ENCODE data around the gene C20orf202.

C20orf202 gene

DNA sequence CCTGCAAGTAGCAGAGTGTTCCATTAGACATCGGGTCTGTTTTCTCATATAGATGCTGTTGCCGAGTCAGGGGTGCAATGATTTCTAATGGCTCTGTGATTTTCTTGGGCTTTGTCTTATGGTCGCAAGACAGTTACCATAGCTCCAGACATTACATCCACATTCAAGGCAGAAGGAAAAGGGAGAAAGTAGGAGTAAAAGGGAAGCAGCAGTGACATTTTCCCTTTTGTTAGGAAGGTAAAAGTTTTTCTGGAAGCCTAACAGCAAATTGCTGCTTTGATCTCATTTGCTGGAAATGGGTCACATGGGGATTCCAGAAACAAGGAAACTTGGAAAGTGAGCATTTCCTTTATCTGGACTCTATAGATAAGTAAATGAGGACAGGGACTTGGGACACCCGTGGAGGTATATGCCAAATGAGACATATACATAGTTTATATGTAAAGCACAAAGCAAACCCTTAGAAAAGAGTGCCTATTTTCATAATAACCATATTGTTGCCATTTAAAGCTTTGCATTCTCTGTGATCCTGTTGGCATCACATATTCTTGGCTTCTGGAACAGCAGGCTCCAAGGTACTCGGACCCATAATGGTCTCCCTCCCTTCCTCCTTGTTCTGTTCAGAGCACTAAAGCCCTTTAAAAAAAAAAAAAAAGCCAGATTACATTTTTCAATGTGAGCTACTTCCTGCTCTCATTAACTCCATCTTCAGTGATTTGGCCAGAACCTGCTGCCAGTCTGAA, at the start of gene C20orf202:
Gene C20orf202, plus strand, starts transcription at position 693 of the 743 bp plus-strand sequence. CDS start 132 bp downstream, outside the sequence.
- DNase-seq (ENCODE audit: low read depth in 2 of 3, low spot score in 2 of 3), result no peak

DNA sequence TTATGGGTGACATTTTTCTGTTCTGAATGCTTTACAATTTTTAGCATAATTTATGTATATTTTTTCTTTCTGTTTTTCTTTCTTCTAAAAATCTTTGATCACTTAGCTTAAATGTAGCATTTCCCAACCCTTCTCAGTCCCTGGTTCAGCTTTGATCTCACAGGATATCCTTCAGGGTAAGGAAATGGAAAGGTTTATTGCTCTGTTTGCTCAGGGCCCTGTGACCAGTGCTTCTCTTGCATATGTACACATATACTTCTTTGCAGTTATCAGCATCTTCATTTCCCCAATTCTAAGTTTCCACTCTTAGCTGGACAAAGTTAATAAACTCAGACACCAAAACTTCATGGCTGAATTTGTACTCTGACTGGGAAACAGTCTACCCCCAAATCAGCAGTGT, 49.0 kb upstream of the C20orf202 start:
- no peak for DNase-seq (ENCODE audit: low read depth in 2 of 3, low spot score in 2 of 3)

DNA sequence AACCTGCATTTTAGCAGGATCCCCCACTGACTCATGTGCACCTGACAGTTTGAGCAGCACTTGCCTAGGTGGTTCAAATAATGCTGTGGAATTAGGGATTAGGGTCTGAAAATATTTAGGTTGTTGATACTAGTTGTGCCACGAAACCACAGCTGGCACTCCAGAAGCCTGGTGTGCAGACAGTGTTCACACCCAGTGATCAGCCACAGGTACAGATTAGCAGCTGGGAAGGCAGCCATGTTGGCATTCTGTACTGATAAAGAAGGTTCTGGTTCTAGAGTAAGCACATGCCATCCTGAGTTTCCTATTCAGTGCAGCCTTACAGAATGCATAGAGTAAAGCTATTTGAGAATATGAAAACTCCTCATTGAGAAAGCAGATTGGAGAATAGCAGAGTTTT, 48.6 kb upstream of the C20orf202 start:
- no peak for DNase-seq (ENCODE audit: low read depth in 2 of 3, low spot score in 2 of 3)

DNA sequence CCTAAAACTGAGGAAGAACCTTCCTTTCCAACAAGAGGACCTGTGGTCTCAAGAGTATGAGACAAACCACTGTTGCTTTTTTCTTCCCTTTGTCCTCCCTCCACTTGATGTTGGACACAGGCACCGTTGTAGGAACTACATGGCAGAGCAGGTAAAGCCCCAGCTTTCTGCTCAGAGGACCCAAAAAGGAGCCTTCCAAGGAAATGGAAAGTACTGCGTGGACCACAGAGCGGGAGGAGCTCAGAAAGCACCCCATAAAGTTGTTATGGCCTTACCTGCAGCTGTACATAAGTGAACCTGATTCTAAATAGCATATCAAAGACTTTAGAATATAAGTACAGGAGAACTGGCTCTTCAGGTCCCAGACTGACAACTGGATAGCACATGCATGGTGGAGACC, 47.9 kb upstream of the C20orf202 start:
- DNase-seq (ENCODE audit: low read depth in 2 of 3, low spot score in 2 of 3), result no peak

DNA sequence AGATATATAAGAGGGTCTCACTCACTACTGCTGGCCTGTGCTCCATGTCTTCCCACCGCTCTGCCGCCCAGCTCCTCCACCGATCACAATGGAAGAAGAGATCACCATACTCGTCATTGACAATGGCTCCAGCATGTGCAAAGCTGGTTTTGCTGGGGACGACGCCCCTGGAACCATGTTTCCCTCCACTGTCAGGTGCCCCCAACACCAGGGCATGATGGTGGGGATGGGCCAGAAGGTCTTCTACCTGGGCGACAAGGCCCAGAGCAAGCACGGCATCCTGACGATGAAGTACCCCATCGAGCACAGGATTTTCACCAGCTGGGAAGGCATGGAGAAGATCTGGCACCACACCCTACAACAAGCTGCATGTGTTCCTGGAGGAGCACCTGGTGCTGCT, 42.8 kb upstream of the C20orf202 start:
- DNase-seq (ENCODE audit: low read depth in 2 of 3, low spot score in 2 of 3), result no peak

DNA sequence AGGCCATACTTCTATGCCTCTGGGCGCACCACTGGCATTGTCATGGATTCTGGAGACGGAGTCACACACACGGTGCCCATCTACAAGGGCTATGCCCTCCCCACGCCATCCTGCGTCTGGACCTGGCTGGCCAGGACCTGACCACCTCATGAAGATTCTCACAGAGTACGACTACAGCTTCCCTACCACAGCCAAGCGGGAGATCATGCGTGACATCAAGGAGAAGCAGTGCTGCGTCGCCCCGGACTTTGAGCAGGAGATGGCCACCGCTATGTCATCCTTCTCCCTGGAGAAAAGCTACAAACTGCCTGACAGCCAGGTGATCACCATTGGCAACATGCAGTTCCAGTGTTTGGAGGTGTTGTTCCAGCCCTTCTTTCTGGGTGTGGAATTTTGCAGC, 42.3 kb upstream of the C20orf202 start:
- DNase-seq (ENCODE audit: low read depth in 2 of 3, low spot score in 2 of 3), result no peak

DNA sequence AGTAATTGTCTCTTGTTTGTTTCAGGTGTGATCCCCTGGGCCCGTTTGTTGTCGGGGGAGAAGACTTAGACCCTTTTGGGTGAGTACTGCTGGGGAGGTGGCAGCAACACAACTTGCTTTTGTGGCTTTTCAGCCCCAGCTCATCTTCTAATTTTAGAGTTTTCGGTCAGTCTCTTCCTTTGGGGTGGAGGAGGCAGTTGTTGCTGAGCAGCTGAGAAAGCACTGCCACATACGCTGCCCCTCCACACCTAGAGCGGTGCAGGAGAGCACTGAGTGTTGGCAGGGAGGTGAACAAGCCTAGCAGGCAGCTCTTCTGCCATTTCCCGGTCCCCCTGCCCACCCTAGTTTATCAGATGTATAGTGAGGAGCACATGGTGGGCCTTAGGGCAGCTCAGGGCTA, 40.1 kb upstream of the C20orf202 start:
- DNase-seq (ENCODE audit: low read depth in 2 of 3, low spot score in 2 of 3), result no peak

DNA sequence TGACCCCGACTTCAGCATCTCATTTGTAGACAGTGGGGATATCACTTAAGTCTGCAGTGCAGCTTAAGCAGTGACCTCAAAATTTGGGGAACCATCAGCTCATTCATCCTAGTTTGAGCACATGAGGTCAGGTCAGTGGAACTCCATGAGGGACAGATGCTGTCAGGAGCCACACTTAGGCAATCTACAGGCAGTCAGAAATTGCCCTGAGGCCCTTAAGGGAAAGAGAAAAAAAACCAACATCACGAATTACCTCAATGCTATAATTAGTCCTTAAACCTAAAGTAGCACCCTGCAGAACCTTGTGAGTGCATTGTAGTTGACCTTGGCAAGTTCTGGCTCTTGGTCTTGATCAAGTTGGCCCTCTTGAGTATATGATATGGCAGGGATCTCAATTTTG, 39.6 kb upstream of the C20orf202 start:
- no peak for DNase-seq (ENCODE audit: low read depth in 2 of 3, low spot score in 2 of 3)

DNA sequence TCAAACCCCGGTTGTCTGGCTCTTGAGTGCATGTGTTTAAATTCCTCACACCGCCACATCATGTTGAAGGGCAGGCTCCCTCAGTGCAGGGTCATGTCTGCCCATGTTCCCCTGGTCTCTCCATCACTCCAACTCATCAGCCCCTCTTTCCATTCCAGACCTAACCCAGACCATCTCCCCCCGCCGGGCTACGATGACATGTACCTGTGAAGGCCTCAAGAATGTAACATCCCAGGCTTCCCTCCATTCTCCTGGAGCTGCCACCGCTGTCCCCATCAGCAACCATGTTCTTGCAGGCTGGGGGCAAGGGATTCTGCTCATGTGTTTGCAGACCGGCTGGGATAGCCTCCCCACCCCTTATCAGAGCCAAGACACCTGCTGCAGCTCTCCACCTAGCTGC, 38.4 kb upstream of the C20orf202 start:
- no peak for DNase-seq (ENCODE audit: low read depth in 2 of 3, low spot score in 2 of 3)

DNA sequence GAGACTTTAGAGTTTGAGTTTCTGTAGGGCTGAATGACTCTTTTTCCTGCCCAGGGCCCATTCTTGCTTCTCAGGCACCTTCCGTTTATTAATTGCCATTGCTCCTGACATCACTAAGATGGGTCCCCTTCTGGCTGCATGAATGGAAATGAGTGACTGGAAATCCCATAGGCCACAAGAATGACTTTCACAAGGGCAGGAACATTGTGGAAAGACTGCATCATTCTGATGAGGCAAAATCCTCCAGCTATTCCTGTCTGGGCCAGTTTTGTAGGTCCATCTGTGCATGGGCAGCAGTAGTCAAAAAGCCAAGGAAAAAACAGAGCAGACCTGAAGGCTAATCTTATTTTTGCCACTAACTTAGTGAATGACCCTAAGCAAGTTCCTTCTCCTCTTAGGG, 37.7 kb upstream of the C20orf202 start:
- DNase-seq (ENCODE audit: low read depth in 2 of 3, low spot score in 2 of 3), result no peak

DNA sequence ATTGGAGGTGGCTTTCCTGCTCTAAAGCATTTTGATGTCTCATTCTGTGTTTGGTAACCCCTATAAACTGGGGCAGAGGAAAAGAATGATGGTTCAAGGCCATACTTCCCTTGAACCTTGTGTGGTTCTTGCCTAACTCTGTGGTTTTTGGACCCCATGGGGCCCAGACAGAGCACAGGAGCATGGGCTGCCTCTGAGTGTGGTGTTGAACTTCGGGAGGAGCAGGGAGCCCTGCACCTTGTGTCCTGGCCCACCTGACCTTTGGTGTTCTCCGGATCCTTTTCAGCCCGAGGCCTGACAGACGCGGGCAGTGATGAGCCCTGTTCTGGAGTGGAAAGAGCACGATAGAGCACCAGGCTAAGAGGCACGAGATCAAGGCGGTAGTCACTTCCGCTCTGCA, 37.3 kb upstream of the C20orf202 start:
- DNase-seq (ENCODE audit: low read depth in 2 of 3, low spot score in 2 of 3), result no peak

DNA sequence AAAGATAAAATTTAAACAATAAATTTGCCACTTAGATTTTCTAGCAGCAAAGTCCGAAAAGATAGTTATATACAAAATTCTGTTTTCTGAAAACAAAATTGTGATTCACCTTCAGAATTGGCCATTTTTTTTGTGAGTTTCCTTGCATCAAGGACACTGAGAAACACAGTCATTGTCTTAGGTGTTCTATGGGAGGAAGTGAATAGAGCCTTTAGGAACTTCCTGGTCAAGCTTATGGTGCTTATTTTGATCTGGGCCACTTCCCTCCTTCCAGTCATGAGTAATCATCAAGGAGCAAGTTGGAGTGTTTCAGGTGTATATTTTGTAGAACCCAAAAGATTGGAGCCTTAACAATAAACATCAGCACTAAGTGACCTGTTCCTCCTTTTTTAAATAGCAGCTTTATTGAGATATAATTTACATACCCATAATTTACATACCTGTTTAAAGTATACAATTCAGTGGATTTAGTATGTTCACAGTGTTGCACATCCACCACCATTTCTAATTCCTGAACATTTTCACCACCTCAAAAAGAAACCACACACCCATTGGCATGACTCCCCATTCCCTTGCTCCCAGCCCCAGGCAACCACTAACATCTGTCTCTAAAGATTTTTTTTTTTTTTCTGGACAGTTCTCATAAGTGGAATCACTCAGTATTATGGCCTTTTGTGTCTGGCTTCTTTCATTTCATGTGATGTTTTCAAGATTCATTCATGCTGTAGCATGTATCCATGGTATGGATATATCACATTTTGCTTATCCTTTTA, 36.1 kb upstream of the C20orf202 start:
- no peak for DNase-seq (ENCODE audit: low read depth in 2 of 3, low spot score in 2 of 3)

DNA sequence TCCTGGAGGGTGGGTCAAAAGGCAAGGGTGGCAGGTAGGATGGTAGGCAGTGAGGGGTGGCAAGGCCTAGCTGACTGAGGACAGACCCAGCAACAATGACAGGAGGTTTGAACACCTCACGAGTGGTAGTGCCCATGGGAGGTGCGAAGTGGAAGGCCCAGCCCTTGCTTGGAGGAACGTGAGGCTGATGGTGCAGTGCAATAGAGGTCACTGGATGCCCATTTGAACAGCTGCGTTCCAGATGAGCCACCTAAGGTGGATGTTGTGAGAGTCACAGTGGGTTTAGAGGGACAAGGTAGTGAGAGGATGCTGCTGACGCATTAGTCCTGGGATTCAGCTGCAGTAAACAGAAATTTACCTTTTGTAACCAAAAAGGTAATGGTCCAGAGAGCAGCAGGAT, 34.0 kb upstream of the C20orf202 start:
- DNase-seq (ENCODE audit: low read depth in 2 of 3, low spot score in 2 of 3), result no peak

DNA sequence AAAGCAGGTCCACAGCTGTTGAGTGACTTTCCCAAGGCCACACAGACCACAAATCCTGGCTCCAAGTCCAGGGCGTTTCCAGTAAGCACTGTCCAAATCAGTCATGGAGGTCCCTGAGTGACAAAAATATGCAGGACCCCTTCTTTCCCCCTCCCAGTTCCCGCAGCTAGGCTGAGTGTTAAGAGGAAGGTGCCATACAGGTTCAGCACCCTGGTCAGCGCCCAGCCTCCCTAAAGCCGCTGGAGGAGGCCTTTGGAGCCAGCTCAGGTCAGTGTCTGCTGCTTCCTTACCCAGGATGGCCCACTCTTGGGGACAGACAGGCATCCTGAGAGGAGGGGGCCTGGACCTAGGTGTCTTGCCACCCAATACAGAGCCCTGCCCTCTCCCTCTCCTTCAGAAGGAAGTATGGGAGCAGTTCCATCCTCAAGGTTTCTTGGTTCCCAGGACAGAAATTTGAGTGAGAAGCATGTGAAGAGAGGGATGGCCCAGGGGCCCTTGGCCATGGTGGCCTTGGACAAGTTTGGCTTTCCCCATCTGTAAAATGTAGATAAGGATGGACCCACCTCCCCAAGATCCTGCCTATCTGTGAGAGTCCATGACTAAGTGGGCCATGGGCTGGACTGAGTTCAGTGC, 31.7 kb upstream of the C20orf202 start:
- DNase-seq (ENCODE audit: low read depth in 2 of 3, low spot score in 2 of 3), result no peak

DNA sequence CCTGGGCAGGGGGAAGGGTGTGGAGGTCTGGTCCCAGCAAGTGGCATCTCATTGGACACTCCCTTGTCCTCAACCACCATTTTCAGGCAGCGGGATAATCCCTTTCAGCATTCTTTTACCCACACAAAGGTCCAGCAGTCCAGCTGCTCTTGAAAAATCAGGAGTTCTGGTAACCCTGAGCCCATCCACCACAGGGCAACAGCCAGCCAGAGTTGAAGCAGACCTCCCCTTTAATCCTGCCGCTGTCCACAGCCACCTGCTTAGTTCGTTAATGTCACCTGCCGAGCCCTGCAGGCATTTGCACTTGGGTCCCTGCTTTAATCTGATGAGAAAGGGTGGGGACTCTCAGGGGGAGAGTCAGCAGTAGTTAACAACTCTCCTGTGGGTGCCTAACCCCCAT, 29.6 kb upstream of the C20orf202 start:
- DNase-seq (ENCODE audit: low read depth in 2 of 3, low spot score in 2 of 3), result no peak

DNA sequence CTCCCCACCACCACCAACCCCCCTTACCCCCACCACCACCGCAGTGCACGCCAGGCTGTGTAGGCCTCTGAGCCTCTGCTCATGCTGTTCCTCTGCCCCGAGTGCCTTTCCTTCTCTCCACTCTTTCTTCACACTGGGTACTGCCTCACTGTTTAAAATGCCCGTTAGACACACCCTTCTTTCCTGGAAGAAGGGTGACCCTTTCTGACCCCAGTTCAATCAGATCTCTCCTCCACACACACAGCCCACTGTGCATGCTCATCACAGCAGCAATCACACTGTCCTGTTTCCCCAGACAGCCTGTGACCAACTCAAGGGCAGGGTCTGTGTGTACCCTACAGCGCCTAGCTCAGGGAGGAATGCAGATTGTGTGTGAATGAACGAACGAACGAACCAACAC, 28.5 kb upstream of the C20orf202 start:
- DNase-seq (ENCODE audit: low read depth in 2 of 3, low spot score in 2 of 3), result no peak

DNA sequence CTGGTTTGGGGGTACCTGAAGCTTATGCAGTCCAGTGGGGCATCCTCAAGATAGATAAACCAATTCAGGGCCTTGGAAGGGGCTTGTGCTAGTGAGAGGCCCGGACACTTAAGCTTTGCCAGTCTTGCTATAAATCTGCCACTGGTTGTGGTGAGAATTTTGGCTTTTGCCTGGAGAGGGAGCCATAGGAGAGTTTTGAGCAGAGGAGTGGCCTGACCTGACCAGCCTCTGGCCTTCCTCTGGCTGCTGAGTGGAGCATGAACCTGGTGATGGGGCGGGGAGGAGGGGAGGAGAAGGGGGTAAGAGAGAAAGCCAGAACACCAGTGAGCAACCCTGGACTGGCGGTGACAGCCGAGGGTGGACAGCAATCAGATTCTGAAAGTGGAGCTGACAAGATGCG, 25.6 kb upstream of the C20orf202 start:
- no peak for DNase-seq (ENCODE audit: low read depth in 2 of 3, low spot score in 2 of 3)

DNA sequence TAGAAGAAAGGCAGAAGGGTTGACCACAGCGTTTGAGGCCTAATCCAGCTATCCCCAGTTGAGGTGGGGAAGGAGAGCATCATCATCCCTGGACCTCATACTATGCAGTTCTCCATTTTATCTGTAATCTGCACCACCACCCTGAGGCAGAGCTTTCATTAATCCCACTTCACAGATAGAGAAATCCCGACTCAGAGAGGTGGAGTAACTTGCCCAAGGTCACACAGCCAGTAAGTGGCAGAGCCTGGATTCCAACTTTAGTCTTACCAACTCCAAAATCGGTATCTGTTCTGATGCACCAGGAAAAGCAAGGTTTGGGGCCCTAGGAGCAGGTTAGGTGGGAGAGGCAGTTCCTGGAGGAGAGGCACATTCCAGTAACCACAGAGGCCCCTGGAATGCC, 25.2 kb upstream of the C20orf202 start:
- DNase-seq (ENCODE audit: low read depth in 2 of 3, low spot score in 2 of 3), result no peak

DNA sequence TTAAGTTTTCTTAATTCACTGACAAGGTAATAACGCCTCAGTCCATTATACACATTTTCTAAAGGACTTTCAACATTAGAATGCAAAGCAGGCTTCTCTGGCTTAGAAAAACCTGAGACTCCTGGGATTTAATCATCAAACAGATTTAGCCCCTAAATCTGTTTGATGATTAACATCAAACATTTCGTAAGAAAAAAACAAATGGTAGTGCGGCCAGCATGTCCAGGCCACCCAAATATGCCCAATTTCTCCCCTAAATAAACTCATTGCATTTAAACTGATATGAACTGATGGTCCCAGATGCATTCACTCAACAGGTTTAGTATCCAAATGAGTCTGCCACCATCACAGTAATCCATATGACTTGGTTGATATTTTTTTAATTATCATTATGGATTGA, 24.6 kb upstream of the C20orf202 start:
- DNase-seq (ENCODE audit: low read depth in 2 of 3, low spot score in 2 of 3), result no peak

DNA sequence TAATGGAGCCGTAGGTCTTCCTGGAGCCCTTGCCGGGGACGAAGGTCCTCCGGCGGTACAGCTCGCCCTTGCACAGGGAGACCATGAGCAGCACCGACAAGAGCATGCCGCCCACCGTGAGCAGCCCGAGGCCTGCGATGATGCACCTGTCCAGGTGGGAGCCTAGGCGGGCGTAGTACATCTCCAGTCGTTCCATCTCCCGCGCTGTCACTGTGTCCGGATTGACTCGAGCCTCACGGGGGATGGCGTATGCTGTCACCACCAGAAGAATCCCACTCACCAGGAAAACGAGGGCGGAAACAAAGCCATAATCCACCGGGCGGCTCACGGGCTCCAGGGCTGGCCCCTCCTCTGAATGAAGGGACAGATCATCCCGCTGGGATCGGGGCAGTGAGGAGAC, 22.3 kb upstream of the C20orf202 start:
- no peak for DNase-seq (ENCODE audit: low read depth in 2 of 3, low spot score in 2 of 3)

DNA sequence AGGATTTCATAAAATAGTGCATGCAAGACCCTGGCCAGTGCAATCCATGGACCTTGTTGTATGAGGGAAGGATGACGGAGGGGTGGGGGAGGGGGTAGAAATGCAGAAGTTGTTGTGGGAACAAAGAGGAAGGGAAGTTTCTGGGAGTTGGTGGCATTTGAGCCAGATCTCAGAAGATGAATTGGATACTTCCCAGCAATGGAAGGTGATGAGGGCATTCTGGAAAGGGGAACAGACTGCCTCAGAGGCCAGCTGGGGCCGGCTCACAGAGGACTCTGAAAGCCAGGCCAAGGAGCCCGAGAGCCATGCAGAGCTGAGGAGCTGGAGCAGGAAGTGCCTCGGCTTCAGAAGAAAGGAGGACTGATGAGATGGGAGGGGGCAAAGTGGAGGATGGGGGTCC, 21.1 kb upstream of the C20orf202 start:
- no peak for DNase-seq (ENCODE audit: low read depth in 2 of 3, low spot score in 2 of 3)

DNA sequence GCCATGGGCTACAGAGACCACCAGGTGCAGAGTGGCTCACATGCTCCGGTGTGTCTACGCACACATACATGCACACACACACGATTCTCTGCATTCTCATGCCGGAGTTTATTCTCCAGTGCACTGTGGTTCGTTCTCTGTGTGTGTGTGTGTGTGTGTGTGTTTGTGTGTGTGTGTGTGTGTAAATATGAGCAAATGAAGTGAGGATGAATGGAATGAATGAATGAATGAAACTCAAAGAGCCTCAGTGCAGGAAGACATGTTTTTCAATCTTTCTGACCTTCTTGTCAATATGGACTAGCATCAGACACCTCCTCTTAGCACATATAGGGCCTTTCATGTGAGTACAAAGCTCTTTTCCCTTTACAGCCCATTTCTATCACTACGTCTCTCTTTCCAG, 20.1 kb upstream of the C20orf202 start:
- no peak for DNase-seq (ENCODE audit: low read depth in 2 of 3, low spot score in 2 of 3)
